ENCODE data around the gene SLC8B1.

The SLC8B1 gene

GRCh38 chr12:113251404-113252070 lies 83.4 kb downstream of the SLC8B1 start:
- peaks cover 30 to 51% of the 10 kb centered on the region in 2 donors for H3K36me3 ChIP-seq (ENCODE audit: control insufficient read depth in 2 of 2, insufficient read depth in 2 of 2, low read length in 2 of 2)
- peaks cover 3 to 4% of the 10 kb centered on the region in 2 donors for H3K9me3 ChIP-seq (ENCODE audit: control insufficient read depth in 2 of 2, low read length in 2 of 2)
- H3K9ac ChIP-seq (ENCODE audit: low read depth in 1 of 2, low read length in 2 of 2), result no peak overlapping the region
- no peak overlapping the region for H3K4me3 ChIP-seq (ENCODE audit: low read length in 2 of 2)
- H3K27ac ChIP-seq (ENCODE audit: low read depth in 2 of 2, low read length in 2 of 2), result no peak overlapping the region
- no peaks in the 10 kb centered on the region for H3K27me3 ChIP-seq (ENCODE audit: control insufficient read depth in 2 of 2, insufficient read depth in 2 of 2, low read length in 2 of 2)
- peaks cover 12 to 13% of the 10 kb centered on the region in 2 donors for H3K4me1 ChIP-seq (ENCODE audit: control insufficient read depth in 2 of 2, insufficient read depth in 2 of 2, low read length in 2 of 2)

GRCh38 chr12:113250045-113250444 lies 84.9 kb downstream of the SLC8B1 start:
- Histone ChIP-seq H3K27ac (ENCODE audit: low read depth in 2 of 2, low read length in 2 of 2) (no peak overlapping the region), H3K27me3 (ENCODE audit: control insufficient read depth in 2 of 2, insufficient read depth in 2 of 2, low read length in 2 of 2) (no peaks in the 10 kb centered on the region), H3K9me3 (ENCODE audit: control insufficient read depth in 2 of 2, low read length in 2 of 2) (peaks cover 3 to 4% of the 10 kb centered on the region in 2 donors), H3K9ac (ENCODE audit: low read depth in 1 of 2, low read length in 2 of 2) (no peak overlapping the region), H3K4me3 (ENCODE audit: low read length in 2 of 2) (no peak overlapping the region), H3K36me3 (ENCODE audit: control insufficient read depth in 2 of 2, insufficient read depth in 2 of 2, low read length in 2 of 2) (peaks cover 30 to 51% of the 10 kb centered on the region in 2 donors), H3K4me1 (ENCODE audit: control insufficient read depth in 2 of 2, insufficient read depth in 2 of 2, low read length in 2 of 2) (peaks cover 23 to 25% of the 10 kb centered on the region in 2 donors)

DNA sequence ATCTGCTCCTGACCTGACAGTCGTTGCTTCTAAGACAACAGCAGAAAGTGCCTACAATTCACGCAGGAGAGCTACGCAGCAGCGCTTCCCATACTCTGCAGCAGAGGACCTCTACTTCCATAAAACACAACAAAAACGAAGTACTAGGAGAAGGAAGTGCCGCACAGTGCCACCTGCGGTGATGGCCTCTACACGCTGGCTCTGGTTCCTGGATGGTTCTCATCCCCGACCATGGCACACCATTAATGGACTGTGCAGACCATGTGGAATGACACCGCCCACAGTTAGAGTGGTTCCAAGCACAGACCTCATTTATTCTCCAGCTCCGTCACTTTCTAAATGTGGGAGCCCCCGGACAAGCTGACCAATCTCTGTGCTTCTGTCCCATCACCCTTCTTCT lies 85.4 kb downstream of the SLC8B1 start:
- no peak overlapping the region for H3K4me3 ChIP-seq (ENCODE audit: low read length in 2 of 2)
- H3K4me1 ChIP-seq (ENCODE audit: control insufficient read depth in 2 of 2, insufficient read depth in 2 of 2, low read length in 2 of 2), result peaks cover 28 to 30% of the 10 kb centered on the region in 2 donors
- no peak overlapping the region for H3K27ac ChIP-seq (ENCODE audit: low read depth in 2 of 2, low read length in 2 of 2)
- H3K9me3 ChIP-seq (ENCODE audit: control insufficient read depth in 2 of 2, low read length in 2 of 2), result peaks cover 3 to 4% of the 10 kb centered on the region in 2 donors
- H3K9ac ChIP-seq (ENCODE audit: low read depth in 1 of 2, low read length in 2 of 2), result no peak overlapping the region
- peaks cover 30 to 51% of the 10 kb centered on the region in 2 donors for H3K36me3 ChIP-seq (ENCODE audit: control insufficient read depth in 2 of 2, insufficient read depth in 2 of 2, low read length in 2 of 2)
- H3K27me3 ChIP-seq (ENCODE audit: control insufficient read depth in 2 of 2, insufficient read depth in 2 of 2, low read length in 2 of 2), result no peaks in the 10 kb centered on the region

DNA sequence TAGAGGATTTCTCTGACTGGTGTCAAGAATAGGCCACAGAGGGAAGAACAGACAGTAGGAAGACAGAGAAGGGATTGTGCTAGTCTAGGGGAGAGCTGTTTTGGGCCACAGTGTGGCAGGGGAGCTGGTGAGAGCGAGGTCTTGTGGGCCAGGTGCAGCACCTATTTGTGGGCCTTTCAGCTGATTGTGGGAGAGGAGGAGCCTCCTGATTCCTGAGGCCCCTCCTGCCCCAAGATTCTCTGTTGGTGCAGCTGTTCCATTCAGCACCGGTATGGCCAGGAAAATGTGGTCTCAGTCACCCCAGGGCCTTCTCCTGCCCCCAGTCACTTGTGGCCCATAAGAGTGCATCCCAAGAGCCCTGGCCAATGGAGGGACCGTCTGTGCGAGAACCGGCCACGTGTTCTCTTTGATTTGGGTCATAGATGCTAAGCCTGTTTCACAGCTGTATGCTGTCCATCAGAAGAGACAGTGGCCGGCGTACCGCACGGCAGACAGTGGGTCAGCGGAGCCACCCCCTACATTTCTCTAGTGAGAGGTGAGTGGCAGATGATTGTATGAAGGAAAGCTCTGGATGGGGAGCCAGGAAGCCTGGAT lies 86.0 kb downstream of the SLC8B1 start:
- Histone ChIP-seq H3K27ac (ENCODE audit: low read depth in 2 of 2, low read length in 2 of 2) (no peak overlapping the region), H3K36me3 (ENCODE audit: control insufficient read depth in 2 of 2, insufficient read depth in 2 of 2, low read length in 2 of 2) (peaks cover 30 to 51% of the 10 kb centered on the region in 2 donors), H3K4me1 (ENCODE audit: control insufficient read depth in 2 of 2, insufficient read depth in 2 of 2, low read length in 2 of 2) (peaks cover 34 to 36% of the 10 kb centered on the region in 2 donors), H3K9me3 (ENCODE audit: control insufficient read depth in 2 of 2, low read length in 2 of 2) (peaks cover 3 to 4% of the 10 kb centered on the region in 2 donors), H3K9ac (ENCODE audit: low read depth in 1 of 2, low read length in 2 of 2) (no peak overlapping the region), H3K4me3 (ENCODE audit: low read length in 2 of 2) (no peak overlapping the region), H3K27me3 (ENCODE audit: control insufficient read depth in 2 of 2, insufficient read depth in 2 of 2, low read length in 2 of 2) (no peaks in the 10 kb centered on the region)
